Stomach (tissue), 19 donors: ENCODE results near the gene WASF2. TPM values are rescaled to one million over a fixed set of nuclear protein-coding genes. Genes with fewer than 3 reads are reported as not detected.
"Not testable (repeated sequence)": the region's sequence is repeated elsewhere in the genome, so short reads cannot be mapped to it uniquely, and the experiment has no call there.

ENCODE experiments used
- DNase-seq, 2 donors: peaks; one replicate each; pipeline versions ENCODE4 v3.0.0 to v3.0.0-alpha.2; 2013 to 2019
- H3K27ac ChIP-seq, 5 donors: fragments of 200-600 bp in 4 of 5; sonication (generic) in 4 of 5; one replicate each; pipeline ENCODE4 v1.5.1; 2013 to 2019; ENCODE audit warnings: mild to moderate bottlenecking in 1 of 5, moderate library complexity in 1 of 5
- H3K27me3 ChIP-seq, 3 donors: fragments of 200-600 bp; sonication (generic); one replicate each; pipeline ENCODE4 v1.5.1; 2017 to 2019; ENCODE audit warnings: mixed run types in 1 of 3
- H3K36me3 ChIP-seq, 4 donors: fragments of 200-600 bp; sonication (generic); 1 replicate in 3 of 4; 2 replicates in 1 of 4; pipeline ENCODE4 v1.5.1; 2016 to 2019
- H3K4me1 ChIP-seq, 4 donors: fragments of 200-600 bp; sonication (generic); one replicate each; pipeline ENCODE4 v1.5.1; 2016 to 2019
- H3K4me3 ChIP-seq, 4 donors: fragments of 200-600 bp; sonication (generic) in 3 of 4; one replicate each; pipeline ENCODE4 v1.5.1; 2016 to 2019; ENCODE audit warnings: mild to moderate bottlenecking in 1 of 4
- H3K9me3 ChIP-seq, 4 donors: fragments of 200-600 bp; sonication (generic); one replicate each; pipeline ENCODE4 v1.5.1; 2016 to 2019
- EP300 ChIP-seq: sonication (generic); formaldehyde crosslinking; IDR thresholded peaks from one replicate; pipeline ENCODE4 v1.6.1; 2017; ENCODE audit warnings: antibody characterized with exemption
- POLR2A ChIP-seq, 4 donors: fragments of 450-650 bp; IDR thresholded peaks; one replicate each; pipeline ENCODE4 v1.6.1; 2016; ENCODE audit warnings: antibody characterized with exemption in 4 of 4, control low read depth in 2 of 4, mild to moderate bottlenecking in 1 of 4, moderate library complexity in 1 of 4
- POLR2AphosphoS5 ChIP-seq, 3 donors: sonication (generic); formaldehyde crosslinking; IDR thresholded peaks; one replicate each; pipeline ENCODE4 v1.6.1; 2016; ENCODE audit warnings: antibody characterized with exemption in 3 of 3
- WGBS, 5 donors: extraction: QIAGEN DNeasy Blood & Tissue Kit in 3 of 5; methylation state at CpG; one replicate each; pipeline versions ENCODE4 v1.1.5 to v1.1.7; 2013 to 2018; 5-methylcytosine and 5-hydroxymethylcytosine counted together
- intact Hi-C: fragments of 100-400 bp; cut with DNase I; formaldehyde crosslinking; loops from one replicate; pipeline ENCODE4 v1.15.1; 2023; ENCODE audit warnings: low total_unique reads
- long read RNA-seq, 10 donors: transcript quantifications; one replicate each; lab custom pipeline, GENCODE V29; 2026
- polyA plus RNA-seq, 3 donors: library from polyadenylated mRNA; stranded (reverse); fragments of 200-250 nt; gene quantifications; one replicate each; pipeline ENCODE4 v1.2.3, GENCODE V29; 2013
- total RNA-seq, 5 donors: library from RNA; depleted of rRNA; stranded (reverse); fragments of >200 nt; gene quantifications; one replicate each; pipeline versions ENCODE4 v1.1.0 to v1.2.3, GENCODE V29; 2014 to 2016
- TF ChIP-seq, protein P1 (sequence below), 7 experiments: fragments of 450-650 bp in 4 of 7; fragments of 200-600 bp in 3 of 7; sonication (generic) in 3 of 7; IDR thresholded peaks; one replicate each; pipeline ENCODE4 v1.5.1; 2016 to 2019; ENCODE audit warnings: antibody characterized with exemption in 7 of 7, control low read depth in 2 of 7, mild to moderate bottlenecking in 1 of 7
- donor health status: healthy with polysubstance abuse.
- donor health status: Bipolar disorder and iron deficiency.
- donor health status: healthy.

WASF2 gene
- total RNA-seq = 10 to 100 TPM; 47.0 to 82.1 (median 65.3) TPM
- 10 to 100 TPM; 24.7 to 31.9 (median 25.7) TPM for polyA plus RNA-seq
- long read RNA-seq, donor 1, full-length matches to known transcripts = 4 of 32 reads
- long read RNA-seq, donor 1, partial matches to known transcripts = 28 of 32 reads
- long read RNA-seq, donor 1, other reads (novel, unspliced or antisense) = 0 of 32 reads
- long read RNA-seq, donor 2, full-length matches to known transcripts = 11 of 44 reads
- long read RNA-seq, donor 2, partial matches to known transcripts = 33 of 44 reads
- long read RNA-seq, donor 2, other reads (novel, unspliced or antisense) = 0 of 44 reads
- long read RNA-seq, donor 3, full-length matches to known transcripts = 1 of 7 reads
- long read RNA-seq, donor 3, partial matches to known transcripts = 6 of 7 reads
- long read RNA-seq, donor 3, other reads (novel, unspliced or antisense) = 0 of 7 reads
- long read RNA-seq, donor 4, full-length matches to known transcripts = 4 of 4 reads
- long read RNA-seq, donor 4, partial matches to known transcripts = 0 of 4 reads
- long read RNA-seq, donor 4, other reads (novel, unspliced or antisense) = 0 of 4 reads
- long read RNA-seq, donor 5, full-length matches to known transcripts = 5 of 60 reads
- long read RNA-seq, donor 5, partial matches to known transcripts = 55 of 60 reads
- long read RNA-seq, donor 5, other reads (novel, unspliced or antisense) = 0 of 60 reads
- long read RNA-seq, donor 6 = 0 reads
- long read RNA-seq, donor 7, full-length matches to known transcripts = 6 of 98 reads
- long read RNA-seq, donor 7, partial matches to known transcripts = 92 of 98 reads
- long read RNA-seq, donor 7, other reads (novel, unspliced or antisense) = 0 of 98 reads
- long read RNA-seq, donor 8, full-length matches to known transcripts = 6 of 34 reads
- long read RNA-seq, donor 8, partial matches to known transcripts = 28 of 34 reads
- long read RNA-seq, donor 8, other reads (novel, unspliced or antisense) = 0 of 34 reads
- long read RNA-seq, donor 9, full-length matches to known transcripts = 2 of 46 reads
- long read RNA-seq, donor 9, partial matches to known transcripts = 44 of 46 reads
- long read RNA-seq, donor 9, other reads (novel, unspliced or antisense) = 0 of 46 reads
- long read RNA-seq, donor 10, full-length matches to known transcripts = 2 of 9 reads
- long read RNA-seq, donor 10, partial matches to known transcripts = 7 of 9 reads
- long read RNA-seq, donor 10, other reads (novel, unspliced or antisense) = 0 of 9 reads

DNA sequence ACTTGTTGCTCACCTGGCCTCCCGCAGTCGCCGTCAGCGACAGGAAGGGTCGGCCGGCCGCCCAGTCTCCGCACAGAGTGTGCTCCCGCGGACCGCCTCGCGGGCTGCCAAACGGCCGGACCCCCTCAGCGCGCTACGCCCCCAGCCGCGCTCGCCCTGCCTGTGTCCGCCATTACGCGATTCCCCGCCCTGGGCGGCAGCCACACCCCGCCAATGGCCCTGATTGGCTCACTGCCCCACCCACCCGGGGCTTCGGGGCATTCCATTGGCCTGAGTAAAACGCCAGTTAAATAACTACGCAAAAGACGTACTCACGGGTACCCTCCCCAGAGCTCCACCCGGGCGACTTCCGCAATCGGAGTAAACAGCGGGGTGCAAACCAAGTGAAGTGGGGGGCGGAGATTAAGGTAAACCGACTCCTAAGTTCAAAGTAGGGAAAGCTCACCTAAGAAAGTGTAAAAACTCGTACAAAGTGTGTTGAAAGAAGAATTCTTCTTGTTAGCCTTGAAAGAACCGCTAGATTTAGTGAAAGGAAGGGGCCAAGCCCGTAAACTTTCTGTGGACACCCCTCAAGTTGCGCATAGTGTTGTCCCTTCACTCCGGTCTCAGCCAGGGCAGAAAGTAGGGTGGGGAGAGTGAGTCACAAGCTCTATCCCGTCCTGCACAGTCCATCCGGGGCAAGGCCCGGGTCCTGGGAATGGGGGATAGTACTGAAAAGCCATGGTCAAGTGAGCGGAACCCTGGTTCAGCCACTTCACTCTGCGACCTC, at the start of gene WASF2:
TSS of gene WASF2 (minus strand) at position 195 of the 769 bp plus-strand sequence. CDS start 61,277 bp downstream, outside the sequence.
- intact Hi-C loops = no loop called here
- WGBS, 5 donors = 0 to 1% (median 1%) methylated on average over 23 to 50 of the region's 50 CpGs
- peak; percentile 97 to 99 for DNase-seq
- H3K4me1 ChIP-seq = peaks cover 30 to 54% (median 42%) of the 10 kb centered on the region in 4 donors
- H3K27ac ChIP-seq = peak within 1 kb of the TSS; percentile 97 to 99 (median 99)
- H3K36me3 ChIP-seq = no peaks in the 10 kb centered on the region
- no peaks in the 10 kb centered on the region for H3K9me3 ChIP-seq
- H3K27me3 ChIP-seq = no peaks in the 10 kb centered on the region
- H3K4me3 ChIP-seq = peak within 1 kb of the TSS; percentile 83 to 87 (median 84)
- TF ChIP-seq POLR2AphosphoS5 (IDR thresholded peaks at IDR 0.05) (peak; percentile 87 to 98 (median 98)), EP300 (no peak), POLR2A (IDR thresholded peaks at IDR 0.05) (peak in 2 of 4 donors; percentile 63 to 85)
- TF ChIP-seq, protein P1, sequence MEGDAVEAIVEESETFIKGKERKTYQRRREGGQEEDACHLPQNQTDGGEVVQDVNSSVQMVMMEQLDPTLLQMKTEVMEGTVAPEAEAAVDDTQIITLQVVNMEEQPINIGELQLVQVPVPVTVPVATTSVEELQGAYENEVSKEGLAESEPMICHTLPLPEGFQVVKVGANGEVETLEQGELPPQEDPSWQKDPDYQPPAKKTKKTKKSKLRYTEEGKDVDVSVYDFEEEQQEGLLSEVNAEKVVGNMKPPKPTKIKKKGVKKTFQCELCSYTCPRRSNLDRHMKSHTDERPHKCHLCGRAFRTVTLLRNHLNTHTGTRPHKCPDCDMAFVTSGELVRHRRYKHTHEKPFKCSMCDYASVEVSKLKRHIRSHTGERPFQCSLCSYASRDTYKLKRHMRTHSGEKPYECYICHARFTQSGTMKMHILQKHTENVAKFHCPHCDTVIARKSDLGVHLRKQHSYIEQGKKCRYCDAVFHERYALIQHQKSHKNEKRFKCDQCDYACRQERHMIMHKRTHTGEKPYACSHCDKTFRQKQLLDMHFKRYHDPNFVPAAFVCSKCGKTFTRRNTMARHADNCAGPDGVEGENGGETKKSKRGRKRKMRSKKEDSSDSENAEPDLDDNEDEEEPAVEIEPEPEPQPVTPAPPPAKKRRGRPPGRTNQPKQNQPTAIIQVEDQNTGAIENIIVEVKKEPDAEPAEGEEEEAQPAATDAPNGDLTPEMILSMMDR (IDR thresholded peaks at IDR 0.05) = no peak

GRCh38 chr1:27538793-27539192, 48.8 kb upstream of the WASF2 start:
- DNase-seq = no peak
- intact Hi-C loops = no loop called here
- 70 to 79% (median 74%) methylated on average over 3 of the region's 3 CpGs for WGBS, 5 donors
- H3K27ac ChIP-seq = peak overlapping the region in 4 of 5 donors; percentile 15 to 86 (median 71)
- TF ChIP-seq POLR2AphosphoS5 (IDR thresholded peaks at IDR 0.05) (peak in 1 of 3 donors; percentile 10), POLR2A (IDR thresholded peaks at IDR 0.05) (no peak)
- no peak overlapping the region for H3K4me3 ChIP-seq
- H3K27me3 ChIP-seq = no peaks in the 10 kb centered on the region
- H3K4me1 ChIP-seq = peaks cover 36 to 83% (median 63%) of the 10 kb centered on the region in 4 donors
- peaks cover 9 to 25% (median 14%) of the 10 kb centered on the region in 4 donors for H3K36me3 ChIP-seq
- no peaks in the 10 kb centered on the region for H3K9me3 ChIP-seq

- H3K9me3 ChIP-seq, DNase-seq, intact Hi-C loops, H3K27me3 ChIP-seq, H3K4me3 ChIP-seq: not testable (repeated sequence)
- Histone ChIP-seq H3K27ac (peak overlapping the region in 4 of 5 donors; percentile 15 to 86 (median 71)), H3K36me3 (peaks cover 14 to 30% (median 20%) of the 10 kb centered on the region in 4 donors), H3K4me1 (peaks cover 36 to 78% (median 60%) of the 10 kb centered on the region in 4 donors)
- 95 to 97% (median 96%) methylated on average over 4 of the region's 4 CpGs for WGBS, 5 donors
Observed at GRCh38 chr1:27538305-27538676, 48.3 kb upstream of the WASF2 start.

DNA sequence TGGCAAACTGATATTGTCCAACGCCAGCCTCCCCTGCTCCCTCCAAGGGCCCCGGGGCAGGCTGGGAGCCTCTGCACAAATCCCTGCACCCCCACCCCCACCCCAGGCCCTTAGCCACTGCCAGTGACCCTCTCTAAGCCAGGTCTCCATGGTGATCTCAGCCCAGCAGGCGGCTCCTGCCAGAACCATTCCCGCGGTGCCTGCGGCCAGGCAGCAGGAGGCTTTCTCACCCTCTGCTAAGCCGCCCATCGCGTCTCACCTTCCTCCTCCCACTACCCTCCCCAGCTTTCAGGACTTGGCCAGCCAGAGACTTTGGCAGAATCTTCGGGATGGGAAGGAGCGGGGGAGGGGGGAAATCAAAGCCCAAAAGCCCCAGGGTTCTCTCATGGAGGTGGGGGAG, 46.8 kb upstream of the WASF2 start:
- Histone ChIP-seq H3K9me3 (no peaks in the 10 kb centered on the region), H3K27ac (peak overlapping the region in 4 of 5 donors; percentile 28 to 86 (median 71)), H3K4me1 (peaks cover 24 to 63% (median 45%) of the 10 kb centered on the region in 4 donors), H3K36me3 (peaks cover 14 to 33% (median 28%) of the 10 kb centered on the region in 4 donors), H3K4me3 (no peak overlapping the region), H3K27me3 (no peaks in the 10 kb centered on the region)
- peak in 1 of 2 donors; percentile 88 for DNase-seq
- 25 to 51% (median 39%) methylated on average over 10 to 11 of the region's 11 CpGs for WGBS, 5 donors
- TF ChIP-seq EP300 = no peak
- TF ChIP-seq, protein P1 (IDR thresholded peaks at IDR 0.05) = no peak
- no peak for TF ChIP-seq POLR2AphosphoS5 (IDR thresholded peaks at IDR 0.05)
- TF ChIP-seq POLR2A (IDR thresholded peaks at IDR 0.05) = no peak
- intact Hi-C loops = no loop called here
